Activated CD4-positive, CD25-positive, alpha-beta regulatory T cell treated with anti-CD3 and anti-CD28 coated beads, Interleukin-2, amount 50 U/mL, for 16 hours (primary cell): ENCODE data around the gene RAB31.
"Not testable (repeated sequence)": the region's sequence is repeated elsewhere in the genome, so short reads cannot be mapped to it uniquely, and the experiment has no call there.

Experiments
- DNase-seq: peaks from one replicate; pipeline ENCODE4 v3.0.0-alpha.2; 2020; ENCODE audit warnings: low read depth, low spot score

The RAB31 gene

DNA sequence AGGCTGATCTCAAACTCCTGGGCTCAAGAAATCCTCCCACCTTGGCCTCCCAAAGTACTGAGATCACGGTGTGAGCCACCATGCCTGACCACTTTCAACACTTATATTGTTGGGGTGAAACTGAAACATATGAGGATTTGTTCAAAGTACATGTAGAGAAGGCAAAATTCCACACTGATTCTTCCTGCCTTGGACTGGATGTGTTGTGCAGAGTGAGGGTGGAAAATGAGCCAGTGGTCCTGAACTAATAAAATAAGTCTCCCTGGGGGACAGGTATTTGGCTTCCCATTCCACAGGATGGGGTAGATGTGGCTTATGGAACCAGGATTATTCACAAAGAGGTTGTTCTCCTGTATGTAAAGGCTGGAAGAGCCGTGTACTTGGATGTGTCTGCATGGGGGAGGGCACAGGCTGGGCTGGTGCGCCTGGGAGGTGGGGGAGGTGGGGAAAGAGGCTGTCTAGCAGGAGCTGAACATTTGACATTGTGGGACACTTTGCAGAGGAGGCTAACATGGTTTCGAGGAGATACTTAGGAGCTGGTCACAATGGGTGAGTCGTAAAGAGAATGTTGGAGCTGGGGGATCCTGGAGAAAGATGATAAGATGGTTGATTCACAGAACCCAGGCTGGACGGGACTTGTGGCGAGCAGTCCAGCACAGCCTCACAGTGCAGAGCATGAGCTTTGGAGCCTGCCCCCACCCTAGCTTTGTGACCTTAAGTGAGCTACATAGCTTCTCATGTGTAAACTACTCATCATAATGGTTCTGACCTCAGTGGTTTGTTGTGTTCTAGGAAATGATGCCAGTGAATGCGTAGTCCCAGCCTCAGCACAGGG, 177.3 kb downstream of the RAB31 start, which contains the start of gene TXNDC2:
Gene TXNDC2, plus strand, starts transcription at position 804 of the 835 bp plus-strand sequence. CDS start 708 bp downstream, outside the sequence.
- DNase-seq: no peak

DNA sequence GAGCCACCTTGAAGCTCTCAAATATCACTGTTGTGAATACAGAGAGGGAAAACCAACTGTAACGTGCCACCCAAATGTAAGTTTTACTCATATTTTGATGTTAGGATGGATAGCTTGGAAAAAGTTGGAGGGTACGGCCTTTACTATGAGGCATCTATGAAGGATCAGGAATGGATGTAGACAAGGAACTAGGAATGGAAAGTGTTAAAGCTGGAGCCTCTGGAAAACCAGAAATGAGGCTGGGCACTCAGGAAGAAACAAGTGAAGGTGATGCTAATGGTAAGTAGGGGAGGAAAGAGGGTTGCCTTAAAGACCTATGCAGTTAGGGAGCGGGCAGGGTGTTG, 177.9 kb downstream of the RAB31 start:
- DNase-seq: no peak

DNA sequence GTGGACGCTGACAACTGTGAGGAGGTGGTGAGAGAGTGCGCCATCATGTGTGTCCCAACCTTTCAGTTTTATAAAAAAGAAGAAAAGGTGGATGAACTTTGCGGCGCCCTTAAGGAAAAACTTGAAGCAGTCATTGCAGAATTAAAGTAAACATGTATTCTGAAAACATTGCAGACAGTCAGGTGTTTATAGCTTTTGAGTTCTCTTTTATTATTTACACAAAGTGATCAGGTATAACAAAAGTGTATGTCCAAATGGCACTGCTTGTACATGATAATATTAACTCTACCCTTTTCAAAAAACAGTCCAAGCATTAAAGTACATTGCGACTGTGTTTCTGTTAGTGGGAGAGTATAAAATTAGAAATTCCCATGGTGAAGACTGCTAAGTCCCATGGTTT, 179.9 kb downstream of the RAB31 start:
- no peak for DNase-seq

DNA sequence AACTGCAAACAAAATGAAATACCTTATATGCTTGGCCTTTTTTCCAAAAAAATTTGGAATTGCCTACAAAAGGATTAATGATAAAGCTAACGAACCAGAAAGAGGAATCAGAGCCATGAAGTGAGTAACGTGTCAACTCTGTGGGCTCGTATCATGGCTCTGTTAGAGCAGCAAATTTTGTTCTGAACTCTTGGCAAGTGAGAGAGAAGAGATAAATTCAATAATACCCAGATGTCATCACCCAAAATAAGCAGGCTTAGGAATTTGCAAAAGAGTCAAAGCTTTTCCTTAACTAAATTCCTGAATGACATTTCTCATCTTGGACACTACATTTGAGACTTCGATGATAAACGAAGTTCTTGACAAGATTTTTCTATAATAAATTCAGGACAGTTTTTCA, 182.1 kb downstream of the RAB31 start:
- DNase-seq: no peak

DNA sequence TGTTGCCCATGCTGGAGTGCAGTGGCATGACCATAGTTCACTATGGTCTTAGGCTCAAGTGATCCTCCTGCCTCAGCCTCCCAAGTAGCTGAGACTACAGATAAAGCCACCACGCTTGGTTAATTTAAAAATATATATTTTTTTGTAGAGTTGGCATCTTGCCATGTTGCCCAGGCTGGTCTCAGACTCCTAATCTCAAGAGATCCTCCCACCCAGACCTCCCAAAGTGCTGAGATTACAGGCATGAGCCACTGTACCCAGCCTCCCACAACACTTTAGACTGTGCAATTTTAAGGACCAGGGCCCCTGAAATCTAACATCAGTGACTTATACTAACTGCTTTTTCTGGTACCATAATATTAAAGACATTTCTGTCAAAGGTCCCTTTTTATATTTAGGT, 182.9 kb downstream of the RAB31 start:
- no peak for DNase-seq

DNA sequence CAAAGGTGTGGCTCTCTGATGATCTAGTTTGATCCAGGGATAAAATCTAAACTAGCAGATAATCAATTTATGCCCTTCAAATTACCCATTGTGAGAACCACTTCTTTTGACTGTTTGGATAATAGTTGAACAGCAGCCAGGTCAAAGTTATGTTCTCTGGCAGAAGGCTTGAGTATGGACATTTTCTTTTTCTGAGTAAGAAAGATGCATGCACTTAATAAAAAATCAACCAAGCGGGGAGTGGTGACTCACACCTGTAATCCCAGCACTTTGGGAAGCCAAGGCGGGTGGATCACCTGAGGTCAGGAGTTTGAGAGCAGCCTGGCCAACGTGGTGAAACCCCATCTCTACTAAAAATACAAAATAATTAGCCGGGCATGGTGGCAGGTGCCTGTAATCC, 183.4 kb downstream of the RAB31 start:
- DNase-seq: not testable (repeated sequence)

DNA sequence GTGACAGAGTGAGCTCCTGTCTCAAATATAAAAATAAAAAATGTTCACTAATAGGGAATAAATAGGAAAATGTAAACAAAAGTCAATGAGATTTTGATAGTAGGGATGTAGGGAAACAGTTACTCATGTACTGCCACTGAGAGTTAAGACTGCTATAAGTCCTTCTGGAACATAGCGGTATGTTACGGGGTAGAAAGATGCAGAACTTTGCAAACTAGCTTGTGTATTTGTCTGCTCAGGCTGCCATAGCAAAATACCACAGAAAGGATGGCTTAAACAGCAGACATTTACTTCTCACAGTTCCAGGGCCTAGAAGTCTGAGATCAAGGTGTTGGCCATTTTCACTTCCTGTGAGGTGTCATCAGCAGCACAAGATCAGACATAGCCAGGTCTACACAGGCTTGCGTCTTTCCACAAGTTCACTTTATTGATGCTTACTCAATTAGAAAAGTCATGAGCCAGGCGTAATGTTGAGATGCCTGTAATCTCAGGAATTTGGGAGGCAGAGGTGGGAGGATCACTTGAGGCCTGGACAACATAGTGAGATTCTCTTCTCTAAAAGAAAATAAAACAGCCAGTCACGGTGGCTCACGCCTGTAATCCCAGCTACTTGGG, 186.5 kb downstream of the RAB31 start:
- DNase-seq: no peak

DNA sequence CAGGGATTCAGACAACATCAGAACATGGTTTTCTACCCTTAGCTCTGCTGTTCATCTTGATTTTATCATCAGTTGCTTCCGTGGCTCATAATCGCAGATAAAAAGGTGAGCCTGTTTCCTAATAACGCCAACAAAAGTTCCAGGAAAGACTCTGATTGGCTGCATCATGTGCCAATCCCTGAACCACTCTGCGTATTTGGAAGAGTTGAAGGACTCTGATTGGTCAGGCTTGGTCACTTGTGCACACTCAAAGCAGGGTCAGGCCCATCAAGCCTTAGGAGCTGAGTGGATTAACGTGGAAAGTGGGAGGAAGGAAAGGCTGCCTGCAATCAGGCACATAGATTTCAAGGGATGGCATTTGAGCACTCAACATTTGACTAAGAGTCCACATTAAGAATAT, 189.0 kb downstream of the RAB31 start:
- DNase-seq: no peak

DNA sequence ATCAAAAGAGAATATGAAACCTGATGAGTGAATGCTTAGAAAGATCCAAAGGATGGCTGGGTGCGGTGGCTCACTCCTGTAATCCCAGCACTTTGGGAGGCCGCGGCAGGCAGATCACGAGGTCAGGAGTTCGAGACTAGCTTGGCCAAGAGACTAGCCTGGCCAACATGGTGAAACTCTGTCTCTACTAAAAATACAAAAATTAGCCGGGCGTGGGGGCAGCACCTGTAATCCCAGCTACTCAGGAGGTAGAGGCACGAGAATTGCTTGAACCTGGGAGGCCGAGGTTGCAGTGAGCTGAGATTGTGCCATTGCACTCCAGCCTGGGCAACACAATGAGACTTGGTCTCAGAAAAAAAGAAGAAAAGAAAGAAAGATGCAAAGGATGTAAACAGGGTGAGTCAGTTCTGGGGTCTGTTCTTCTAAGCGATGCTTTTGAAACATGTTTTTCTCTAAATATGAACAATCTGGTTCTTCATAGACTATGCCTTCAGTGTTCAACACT, 189.7 kb downstream of the RAB31 start:
- not testable (repeated sequence) for DNase-seq

DNA sequence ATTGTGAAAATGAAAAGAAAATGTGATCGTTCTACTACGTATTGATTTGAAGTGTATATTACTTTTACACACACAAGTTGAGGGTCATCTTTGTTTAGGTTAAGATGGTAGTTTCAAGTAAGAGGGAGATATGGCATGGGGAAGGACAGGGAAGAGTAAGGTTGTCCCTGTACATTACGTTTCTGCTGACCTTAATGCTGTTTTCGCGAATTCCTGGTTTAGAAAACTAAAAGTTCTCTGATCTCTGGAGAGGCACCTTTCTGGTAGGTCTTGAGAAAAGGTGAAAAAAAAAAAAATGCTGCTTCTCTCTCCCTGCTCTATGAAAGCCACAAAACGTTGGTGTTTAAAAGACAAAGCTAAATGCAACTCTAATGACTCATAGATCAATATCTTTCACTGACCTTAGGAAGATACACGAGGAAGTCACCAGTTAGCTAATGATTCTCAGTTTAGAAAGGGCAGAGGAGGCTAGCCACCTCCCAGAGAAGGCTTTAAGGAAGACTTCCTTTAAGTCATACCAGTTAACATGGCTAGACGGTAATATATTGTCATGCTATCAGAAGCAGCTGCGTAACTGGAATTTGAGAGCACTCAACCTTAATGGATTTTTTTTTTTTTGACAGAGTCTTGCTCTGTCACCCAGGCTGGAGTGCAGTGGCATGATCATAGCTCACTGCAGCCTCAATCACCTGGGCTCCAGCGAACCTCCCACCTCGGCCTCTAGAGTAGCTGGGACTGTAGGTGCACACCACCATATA, 190.9 kb downstream of the RAB31 start:
- no peak for DNase-seq

DNA sequence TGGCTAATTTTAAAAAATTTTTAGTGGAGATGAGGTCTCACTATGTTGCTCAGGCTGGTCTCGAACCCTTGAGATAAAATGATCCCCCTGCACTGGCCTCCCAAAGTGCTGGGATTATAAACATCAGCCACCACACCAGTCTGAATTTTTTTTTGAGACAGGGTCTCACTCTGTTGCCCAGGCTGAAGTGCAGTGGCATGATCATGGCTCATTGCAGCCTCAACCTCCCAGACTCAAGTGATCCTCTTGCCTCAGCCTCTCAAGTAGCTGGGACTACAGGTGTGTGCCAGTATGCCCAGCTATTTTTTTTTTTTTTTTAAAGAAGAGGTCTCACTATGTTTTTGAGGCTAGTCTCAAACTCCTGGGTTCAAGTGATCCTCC, 191.4 kb downstream of the RAB31 start:
- not testable (repeated sequence) for DNase-seq

DNA sequence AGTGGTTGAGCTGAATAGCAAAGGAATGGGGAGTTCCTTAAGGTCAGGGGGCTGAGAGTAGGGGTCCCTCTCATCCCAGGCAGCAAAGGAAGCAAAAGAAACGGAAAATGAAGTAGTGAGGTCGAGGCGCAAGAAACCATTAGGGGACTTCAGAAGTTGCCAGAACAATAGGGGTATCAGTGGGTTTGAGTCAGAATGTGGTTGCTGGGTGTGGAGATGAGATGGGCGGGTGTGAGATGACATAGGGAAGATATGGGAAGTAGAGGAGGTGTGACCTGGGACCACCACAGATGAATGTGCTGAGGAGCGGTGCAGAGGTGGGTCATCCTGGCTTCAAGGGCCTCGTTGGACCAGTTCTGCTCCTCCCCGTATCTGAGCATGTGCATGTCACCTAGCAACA, 192.6 kb downstream of the RAB31 start:
- no peak for DNase-seq

DNA sequence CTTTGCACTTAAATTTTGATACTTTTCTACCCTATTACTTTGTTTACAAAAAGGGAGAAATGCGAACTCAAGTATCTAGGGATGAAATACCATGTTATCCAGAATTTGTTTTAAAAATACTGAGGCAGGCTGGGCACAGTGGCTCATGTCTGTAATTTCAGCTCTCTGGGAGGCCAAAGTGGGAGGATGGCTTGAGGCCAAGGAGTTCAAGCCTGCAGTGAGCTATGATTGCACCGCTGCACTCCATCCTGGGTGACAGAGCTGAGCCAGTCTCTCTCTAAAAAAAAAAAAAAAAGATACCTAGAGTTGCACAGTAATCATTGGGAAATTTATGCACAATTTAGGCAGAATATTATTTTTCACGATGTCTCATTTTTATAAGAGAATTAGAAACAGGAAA, 193.3 kb downstream of the RAB31 start:
- no peak for DNase-seq

DNA sequence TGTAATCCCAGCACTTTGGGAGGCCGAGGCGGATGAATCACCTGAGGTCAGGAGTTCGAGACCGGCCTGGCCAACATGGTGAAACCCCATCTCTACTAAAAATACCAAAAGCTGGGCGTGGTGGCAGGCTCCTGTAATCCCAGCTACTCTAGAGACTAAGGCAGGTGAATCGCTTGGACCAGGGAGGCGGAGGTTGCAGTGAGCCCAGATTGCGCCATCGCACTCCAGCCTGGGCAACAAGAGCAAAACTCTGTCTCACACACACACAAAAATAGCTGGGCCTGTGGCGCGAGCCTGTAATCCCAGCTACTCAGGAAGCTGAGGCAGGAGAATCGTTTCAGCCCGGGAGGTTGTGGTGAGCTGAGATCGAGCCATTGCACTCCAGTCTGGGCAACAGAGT, 194.2 kb downstream of the RAB31 start:
- DNase-seq: not testable (repeated sequence)

DNA sequence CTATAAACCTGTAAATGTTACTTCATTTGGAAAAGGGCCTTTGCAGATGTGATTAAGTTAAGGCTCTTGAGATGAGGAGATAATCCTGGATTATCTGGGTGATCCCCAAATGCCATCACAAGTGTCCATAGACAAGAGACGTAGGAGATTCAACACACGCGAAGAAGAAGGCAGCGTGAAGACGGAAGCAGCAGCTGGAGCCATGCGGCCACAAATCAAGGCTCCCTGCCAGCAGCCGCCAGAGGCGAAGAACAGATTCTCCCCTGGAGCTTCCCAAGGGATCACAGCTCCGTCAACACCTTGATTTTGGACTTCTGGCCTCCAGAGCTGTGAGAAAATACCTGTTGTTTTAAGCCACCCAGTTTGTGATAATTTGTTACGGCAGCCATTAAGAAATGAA, 194.7 kb downstream of the RAB31 start:
- no peak for DNase-seq

DNA sequence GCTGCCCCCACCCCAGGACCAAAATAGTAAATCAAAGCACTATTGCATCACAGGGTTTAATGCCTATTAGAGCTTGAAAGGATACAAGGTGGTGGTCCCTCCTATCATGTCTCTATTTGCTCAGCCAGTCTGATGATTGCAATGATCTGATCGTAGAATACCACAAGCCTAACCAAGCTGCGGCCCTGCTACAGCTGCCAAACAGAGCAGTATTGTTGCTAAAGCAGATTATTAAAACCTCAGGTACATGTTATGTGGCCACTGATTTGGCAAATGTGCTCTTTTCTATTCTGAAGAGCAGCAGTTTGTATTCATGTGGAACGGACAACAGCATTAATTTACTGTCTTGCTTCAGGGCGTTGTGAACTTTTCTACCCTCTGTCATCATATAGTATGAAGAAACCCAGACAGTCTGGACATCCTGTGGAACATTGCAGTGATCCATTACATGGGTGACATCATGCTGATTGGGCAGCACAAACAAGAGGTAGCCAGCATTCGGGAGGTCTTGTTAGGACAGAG, 197.4 kb downstream of the RAB31 start:
- DNase-seq: no peak

DNA sequence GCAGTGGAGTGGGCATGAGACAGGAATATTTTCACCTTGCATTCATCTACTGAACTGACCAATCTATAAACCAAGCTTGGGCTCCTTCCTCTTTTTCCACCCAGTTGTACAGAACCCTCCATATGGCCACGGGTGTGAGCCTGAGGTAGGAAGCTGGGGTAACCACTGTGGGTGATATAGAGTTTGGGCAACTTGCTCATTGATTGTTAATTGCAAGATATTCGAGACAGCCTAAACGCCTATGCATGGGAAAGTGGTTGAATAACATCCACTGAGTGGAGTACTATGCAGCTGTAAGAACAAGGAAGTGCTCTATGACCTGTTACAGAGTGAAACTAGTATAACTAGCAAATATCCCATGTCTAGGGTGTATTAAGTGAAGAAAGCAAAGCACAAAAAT, 198.4 kb downstream of the RAB31 start:
- no peak for DNase-seq

DNA sequence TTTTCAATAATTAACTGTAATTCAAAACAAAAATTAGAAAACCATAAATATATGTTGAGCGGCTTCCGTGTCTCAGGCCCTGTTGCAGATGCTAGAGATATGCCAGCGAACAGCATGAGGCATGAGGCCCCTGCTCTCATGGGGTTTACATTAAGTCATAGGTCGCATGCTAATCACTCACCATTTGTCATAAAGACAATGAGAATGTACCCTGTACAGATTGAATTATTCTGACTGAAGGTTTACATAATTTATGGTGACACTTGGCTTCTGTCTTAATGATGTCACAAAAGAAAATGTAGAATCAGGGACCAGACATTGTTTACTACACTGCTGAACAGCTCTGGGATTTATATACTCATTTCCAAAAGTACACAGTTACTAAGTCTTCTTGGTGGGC, 199.8 kb downstream of the RAB31 start:
- DNase-seq: no peak

DNA sequence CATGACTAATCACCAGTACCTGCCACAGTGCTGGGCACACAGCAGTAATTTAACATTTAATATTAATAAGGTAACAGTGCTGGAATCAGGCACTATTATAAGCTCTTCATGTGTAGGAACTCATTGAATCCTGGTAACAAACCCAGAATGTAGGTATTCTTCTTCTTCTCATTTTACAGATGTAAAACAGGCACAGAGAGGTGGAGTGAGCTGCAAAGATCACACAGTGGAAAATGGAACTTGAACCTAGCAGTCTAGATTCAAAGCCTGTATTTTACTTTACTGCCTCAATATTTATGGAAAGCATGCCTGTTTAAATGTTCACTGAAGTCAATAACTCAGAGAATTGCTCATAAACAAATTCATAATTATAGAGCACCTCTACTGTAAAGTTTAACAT, 202.0 kb downstream of the RAB31 start:
- no peak for DNase-seq

DNA sequence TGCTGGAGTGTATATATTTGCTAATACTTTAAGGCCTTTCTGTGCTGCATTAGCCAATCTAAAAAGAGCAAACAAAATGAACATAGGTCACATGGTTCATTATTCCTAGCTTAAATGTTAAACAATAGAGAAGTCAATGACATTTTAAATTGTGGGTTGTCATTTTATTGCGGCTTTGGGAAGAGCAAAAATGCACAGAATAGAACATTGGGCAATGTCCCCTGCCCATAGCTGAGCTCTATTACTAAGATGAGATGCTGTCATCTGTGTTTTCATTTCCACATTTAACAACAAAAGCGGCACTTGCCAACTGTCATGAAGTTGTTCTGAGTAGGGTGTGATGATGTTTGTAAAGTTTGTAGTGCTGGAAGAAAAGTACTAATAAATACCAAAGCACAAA, 202.6 kb downstream of the RAB31 start:
- no peak for DNase-seq

DNA sequence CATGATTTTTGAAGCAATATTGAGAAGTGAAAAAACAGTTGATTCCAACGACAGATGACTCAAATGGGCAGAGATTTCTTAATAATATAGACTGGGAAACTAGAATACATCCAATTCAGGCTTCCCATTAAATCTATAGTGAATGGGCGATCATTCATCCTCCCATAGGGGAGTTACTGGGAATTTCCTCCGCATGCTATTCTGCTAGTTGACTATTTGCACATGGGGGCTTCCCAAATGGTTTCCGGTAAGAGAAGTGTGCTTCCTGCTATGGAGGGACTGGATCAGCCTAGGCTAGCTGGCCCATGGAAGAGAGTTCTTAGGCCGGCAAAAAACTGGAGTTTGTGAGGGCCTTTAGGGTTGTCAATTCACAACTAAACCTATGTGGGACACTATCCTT, 203.1 kb downstream of the RAB31 start:
- DNase-seq: no peak
